Measurements from ENCODE around the gene PPIL6. TPM values are rescaled to one million over a fixed set of nuclear protein-coding genes. Genes with fewer than 3 reads are reported as not detected.

Gene PPIL6
- total RNA-seq, 1 experiment from 2014 or later: 0.61 TPM

DNA sequence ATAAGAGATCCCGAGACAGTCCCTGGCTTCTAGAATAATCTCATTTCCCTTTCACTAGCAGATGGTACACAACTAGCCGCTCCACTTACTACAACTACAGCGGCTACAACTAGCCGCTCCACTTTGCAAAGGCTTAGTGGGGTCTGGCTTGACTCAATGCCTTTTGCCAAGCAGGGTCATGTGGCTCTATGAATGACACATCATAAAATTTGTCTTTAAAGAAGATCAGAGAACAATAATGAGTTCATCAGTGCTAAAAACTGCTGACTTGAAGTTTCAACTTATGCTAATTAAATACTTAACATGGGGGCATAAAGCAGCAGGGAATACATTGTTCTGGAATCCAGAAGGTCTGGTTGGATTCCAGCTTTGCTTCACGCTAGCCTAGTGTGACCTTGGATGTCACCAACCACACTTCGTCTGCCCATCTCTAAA, 17.2 kb upstream of the PPIL6 start (continued):
- TF ChIP-seq, protein P1, sequence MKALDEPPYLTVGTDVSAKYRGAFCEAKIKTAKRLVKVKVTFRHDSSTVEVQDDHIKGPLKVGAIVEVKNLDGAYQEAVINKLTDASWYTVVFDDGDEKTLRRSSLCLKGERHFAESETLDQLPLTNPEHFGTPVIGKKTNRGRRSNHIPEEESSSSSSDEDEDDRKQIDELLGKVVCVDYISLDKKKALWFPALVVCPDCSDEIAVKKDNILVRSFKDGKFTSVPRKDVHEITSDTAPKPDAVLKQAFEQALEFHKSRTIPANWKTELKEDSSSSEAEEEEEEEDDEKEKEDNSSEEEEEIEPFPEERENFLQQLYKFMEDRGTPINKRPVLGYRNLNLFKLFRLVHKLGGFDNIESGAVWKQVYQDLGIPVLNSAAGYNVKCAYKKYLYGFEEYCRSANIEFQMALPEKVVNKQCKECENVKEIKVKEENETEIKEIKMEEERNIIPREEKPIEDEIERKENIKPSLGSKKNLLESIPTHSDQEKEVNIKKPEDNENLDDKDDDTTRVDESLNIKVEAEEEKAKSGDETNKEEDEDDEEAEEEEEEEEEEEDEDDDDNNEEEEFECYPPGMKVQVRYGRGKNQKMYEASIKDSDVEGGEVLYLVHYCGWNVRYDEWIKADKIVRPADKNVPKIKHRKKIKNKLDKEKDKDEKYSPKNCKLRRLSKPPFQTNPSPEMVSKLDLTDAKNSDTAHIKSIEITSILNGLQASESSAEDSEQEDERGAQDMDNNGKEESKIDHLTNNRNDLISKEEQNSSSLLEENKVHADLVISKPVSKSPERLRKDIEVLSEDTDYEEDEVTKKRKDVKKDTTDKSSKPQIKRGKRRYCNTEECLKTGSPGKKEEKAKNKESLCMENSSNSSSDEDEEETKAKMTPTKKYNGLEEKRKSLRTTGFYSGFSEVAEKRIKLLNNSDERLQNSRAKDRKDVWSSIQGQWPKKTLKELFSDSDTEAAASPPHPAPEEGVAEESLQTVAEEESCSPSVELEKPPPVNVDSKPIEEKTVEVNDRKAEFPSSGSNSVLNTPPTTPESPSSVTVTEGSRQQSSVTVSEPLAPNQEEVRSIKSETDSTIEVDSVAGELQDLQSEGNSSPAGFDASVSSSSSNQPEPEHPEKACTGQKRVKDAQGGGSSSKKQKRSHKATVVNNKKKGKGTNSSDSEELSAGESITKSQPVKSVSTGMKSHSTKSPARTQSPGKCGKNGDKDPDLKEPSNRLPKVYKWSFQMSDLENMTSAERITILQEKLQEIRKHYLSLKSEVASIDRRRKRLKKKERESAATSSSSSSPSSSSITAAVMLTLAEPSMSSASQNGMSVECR (CRISPR knock-in tag; IDR thresholded peaks at IDR 0.05; ENCODE audit: borderline replicate concordance): no peak

DNA sequence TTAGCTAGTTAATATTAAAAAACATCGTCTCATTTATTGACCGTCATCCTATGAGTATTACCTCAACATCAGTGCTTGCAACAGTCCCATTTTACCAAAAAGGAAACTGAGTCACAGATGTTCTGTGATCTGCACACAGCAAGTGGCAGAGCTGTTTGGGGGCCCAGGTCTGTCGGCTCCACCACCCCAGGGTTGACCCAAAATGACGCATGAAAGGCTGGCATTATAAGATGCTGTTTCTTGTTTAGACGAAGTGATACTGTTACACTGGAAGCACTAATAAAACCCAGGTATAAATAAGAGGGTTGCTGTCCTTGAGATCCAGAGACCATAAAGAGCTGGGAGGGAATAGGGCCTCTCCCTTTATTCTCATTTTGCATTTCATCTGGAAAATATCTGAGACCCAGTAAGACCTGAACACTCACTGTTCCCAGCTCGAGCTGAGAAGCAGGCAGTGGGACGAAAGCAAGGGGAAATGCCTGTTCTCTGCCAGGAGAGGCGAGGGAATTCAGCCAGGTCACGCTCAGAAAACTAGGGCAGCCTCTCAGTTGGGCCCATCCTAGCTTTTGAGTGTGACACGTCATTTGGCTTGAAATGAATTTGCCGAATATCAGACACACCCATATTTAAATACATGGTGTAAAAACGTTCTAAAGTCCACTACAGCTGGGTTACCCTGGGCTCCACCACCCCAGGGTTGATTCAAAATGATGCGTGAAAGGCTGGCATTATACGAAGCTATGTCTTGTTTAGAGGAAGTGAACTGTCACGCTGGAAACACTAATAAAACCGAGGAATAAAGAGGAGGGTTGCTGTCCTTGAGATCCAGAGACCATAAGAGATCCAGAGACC, 16.5 kb upstream of the PPIL6 start:
- Mint-ChIP-seq H3K36me3 (peaks cover 16% of the 10 kb centered on the region), H3K27ac (no peak overlapping the region), H3K4me1 (peaks cover 47% of the 10 kb centered on the region), H3K27me3 (ENCODE audit: low read depth) (no peaks in the 10 kb centered on the region; the same call in 1 of the 2 replicates), H3K4me3 (peak overlapping the region; percentile 92), H3K9me3 (peaks cover 3% of the 10 kb centered on the region)
- POLR2A ChIA-PET: interaction anchor here (0.6 kb wide), 1 partner anchor 22 kb away, joined by 3 read pairs; no protein-coding TSS in a partner anchor
- no peak for ATAC-seq
- DNase-seq (ENCODE audit: low spot score): no peak
- TF ChIP-seq, protein P2, sequence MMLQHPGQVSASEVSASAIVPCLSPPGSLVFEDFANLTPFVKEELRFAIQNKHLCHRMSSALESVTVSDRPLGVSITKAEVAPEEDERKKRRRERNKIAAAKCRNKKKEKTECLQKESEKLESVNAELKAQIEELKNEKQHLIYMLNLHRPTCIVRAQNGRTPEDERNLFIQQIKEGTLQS (CRISPR knock-in tag; conservative IDR thresholded peaks at IDR 0.05): no peak
- TF ChIP-seq TEAD1 (CRISPR knock-in tag; IDR thresholded peaks at IDR 0.05) (no peak), NFE2L1 (CRISPR knock-in tag; IDR thresholded peaks at IDR 0.05) (no peak), GRHL2 (CRISPR knock-in tag; IDR thresholded peaks at IDR 0.05; ENCODE audit: insufficient replicate concordance, severe bottlenecking) (no peak), GTF2I (CRISPR knock-in tag; conservative IDR thresholded peaks at IDR 0.05) (no peak), NFATC4 (CRISPR knock-in tag; IDR thresholded peaks at IDR 0.05) (no peak), ETV6 (CRISPR knock-in tag; IDR thresholded peaks at IDR 0.05) (no peak)
- TF ChIP-seq, protein P3, sequence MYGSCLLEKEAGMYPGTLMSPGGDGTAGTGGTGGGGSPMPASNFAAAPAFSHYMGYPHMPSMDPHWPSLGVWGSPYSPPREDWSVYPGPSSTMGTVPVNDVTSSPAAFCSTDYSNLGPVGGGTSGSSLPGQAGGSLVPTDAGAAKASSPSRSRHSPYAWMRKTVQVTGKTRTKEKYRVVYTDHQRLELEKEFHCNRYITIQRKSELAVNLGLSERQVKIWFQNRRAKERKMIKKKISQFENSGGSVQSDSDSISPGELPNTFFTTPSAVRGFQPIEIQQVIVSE (CRISPR knock-in tag; IDR thresholded peaks at IDR 0.05; ENCODE audit: borderline replicate concordance): no peak
- TF ChIP-seq, protein P4, sequence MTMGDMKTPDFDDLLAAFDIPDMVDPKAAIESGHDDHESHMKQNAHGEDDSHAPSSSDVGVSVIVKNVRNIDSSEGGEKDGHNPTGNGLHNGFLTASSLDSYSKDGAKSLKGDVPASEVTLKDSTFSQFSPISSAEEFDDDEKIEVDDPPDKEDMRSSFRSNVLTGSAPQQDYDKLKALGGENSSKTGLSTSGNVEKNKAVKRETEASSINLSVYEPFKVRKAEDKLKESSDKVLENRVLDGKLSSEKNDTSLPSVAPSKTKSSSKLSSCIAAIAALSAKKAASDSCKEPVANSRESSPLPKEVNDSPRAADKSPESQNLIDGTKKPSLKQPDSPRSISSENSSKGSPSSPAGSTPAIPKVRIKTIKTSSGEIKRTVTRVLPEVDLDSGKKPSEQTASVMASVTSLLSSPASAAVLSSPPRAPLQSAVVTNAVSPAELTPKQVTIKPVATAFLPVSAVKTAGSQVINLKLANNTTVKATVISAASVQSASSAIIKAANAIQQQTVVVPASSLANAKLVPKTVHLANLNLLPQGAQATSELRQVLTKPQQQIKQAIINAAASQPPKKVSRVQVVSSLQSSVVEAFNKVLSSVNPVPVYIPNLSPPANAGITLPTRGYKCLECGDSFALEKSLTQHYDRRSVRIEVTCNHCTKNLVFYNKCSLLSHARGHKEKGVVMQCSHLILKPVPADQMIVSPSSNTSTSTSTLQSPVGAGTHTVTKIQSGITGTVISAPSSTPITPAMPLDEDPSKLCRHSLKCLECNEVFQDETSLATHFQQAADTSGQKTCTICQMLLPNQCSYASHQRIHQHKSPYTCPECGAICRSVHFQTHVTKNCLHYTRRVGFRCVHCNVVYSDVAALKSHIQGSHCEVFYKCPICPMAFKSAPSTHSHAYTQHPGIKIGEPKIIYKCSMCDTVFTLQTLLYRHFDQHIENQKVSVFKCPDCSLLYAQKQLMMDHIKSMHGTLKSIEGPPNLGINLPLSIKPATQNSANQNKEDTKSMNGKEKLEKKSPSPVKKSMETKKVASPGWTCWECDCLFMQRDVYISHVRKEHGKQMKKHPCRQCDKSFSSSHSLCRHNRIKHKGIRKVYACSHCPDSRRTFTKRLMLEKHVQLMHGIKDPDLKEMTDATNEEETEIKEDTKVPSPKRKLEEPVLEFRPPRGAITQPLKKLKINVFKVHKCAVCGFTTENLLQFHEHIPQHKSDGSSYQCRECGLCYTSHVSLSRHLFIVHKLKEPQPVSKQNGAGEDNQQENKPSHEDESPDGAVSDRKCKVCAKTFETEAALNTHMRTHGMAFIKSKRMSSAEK (CRISPR knock-in tag; IDR thresholded peaks at IDR 0.05; ENCODE audit: borderline replicate concordance): no peak
- TF ChIP-seq, protein P5, sequence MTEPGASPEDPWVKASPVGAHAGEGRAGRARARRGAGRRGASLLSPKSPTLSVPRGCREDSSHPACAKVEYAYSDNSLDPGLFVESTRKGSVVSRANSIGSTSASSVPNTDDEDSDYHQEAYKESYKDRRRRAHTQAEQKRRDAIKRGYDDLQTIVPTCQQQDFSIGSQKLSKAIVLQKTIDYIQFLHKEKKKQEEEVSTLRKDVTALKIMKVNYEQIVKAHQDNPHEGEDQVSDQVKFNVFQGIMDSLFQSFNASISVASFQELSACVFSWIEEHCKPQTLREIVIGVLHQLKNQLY (CRISPR knock-in tag; IDR thresholded peaks at IDR 0.05): no peak
- TF ChIP-seq, protein P6, sequence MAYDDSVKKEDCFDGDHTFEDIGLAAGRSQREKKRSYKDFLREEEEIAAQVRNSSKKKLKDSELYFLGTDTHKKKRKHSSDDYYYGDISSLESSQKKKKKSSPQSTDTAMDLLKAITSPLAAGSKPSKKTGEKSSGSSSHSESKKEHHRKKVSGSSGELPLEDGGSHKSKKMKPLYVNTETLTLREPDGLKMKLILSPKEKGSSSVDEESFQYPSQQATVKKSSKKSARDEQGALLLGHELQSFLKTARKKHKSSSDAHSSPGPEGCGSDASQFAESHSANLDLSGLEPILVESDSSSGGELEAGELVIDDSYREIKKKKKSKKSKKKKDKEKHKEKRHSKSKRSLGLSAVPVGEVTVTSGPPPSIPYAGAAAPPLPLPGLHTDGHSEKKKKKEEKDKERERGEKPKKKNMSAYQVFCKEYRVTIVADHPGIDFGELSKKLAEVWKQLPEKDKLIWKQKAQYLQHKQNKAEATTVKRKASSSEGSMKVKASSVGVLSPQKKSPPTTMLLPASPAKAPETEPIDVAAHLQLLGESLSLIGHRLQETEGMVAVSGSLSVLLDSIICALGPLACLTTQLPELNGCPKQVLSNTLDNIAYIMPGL (CRISPR knock-in tag; IDR thresholded peaks at IDR 0.05): no peak
- CTCF ChIA-PET: interaction anchor here (1.0 to 2.6 kb wide), 4 partner anchors 16 to 583 kb away, joined by 4 to 24 read pairs (median 4); partner anchors contain the start of genes PPIL6 and SMPD2
